ENCODE data around the gene PIGM.

Gene PIGM

GRCh38 chr1:160021376-160022074, 10.3 kb downstream of the PIGM start:
- Histone ChIP-seq H3K27me3 (ENCODE audit: insufficient read depth, poor library complexity, severe bottlenecking) (no peaks in the 10 kb centered on the region), H3K4me3 (replicated peaks; ENCODE audit: insufficient read depth, low read length) (no peak overlapping the region), H3K27ac (replicated peaks) (no peak overlapping the region)
- DNase-seq (ENCODE audit: low read depth in 1 of 2, low spot score in 1 of 2), result no peak
- no peak for TF ChIP-seq CTCF (IDR thresholded peaks at IDR 0.05; ENCODE audit: insufficient read depth, low read length)
- TF ChIP-seq SPI1 (IDR thresholded peaks at IDR 0.05; ENCODE audit: borderline replicate concordance, low read depth), result peak; percentile 31; the same call in 1 of the 2 replicates

GRCh38 chr1:160020196-160020595, 11.6 kb downstream of the PIGM start:
- no peak overlapping the region for H3K27ac ChIP-seq (replicated peaks)
- DNase-seq (ENCODE audit: low read depth in 1 of 2, low spot score in 1 of 2), result no peak
- H3K4me3 ChIP-seq (replicated peaks; ENCODE audit: insufficient read depth, low read length), result no peak overlapping the region
- H3K27me3 ChIP-seq (ENCODE audit: insufficient read depth, poor library complexity, severe bottlenecking), result no peaks in the 10 kb centered on the region
- TF ChIP-seq REST (IDR thresholded peaks at IDR 0.05; ENCODE audit: insufficient replicate concordance, low read depth) (no peak), POLR2AphosphoS5 (IDR thresholded peaks at IDR 0.05; ENCODE audit: low read depth) (no peak), GABPA (IDR thresholded peaks at IDR 0.05; ENCODE audit: low read depth) (no peak), CTCF (IDR thresholded peaks at IDR 0.05; ENCODE audit: insufficient read depth, low read length) (no peak), SPI1 (IDR thresholded peaks at IDR 0.05; ENCODE audit: borderline replicate concordance, low read depth) (no peak)

GRCh38 chr1:160018900-160019299, 12.9 kb downstream of the PIGM start:
- no peak for TF ChIP-seq GABPA (IDR thresholded peaks at IDR 0.05; ENCODE audit: low read depth)
- no peak for TF ChIP-seq SPI1 (IDR thresholded peaks at IDR 0.05; ENCODE audit: borderline replicate concordance, low read depth)
- no peak for TF ChIP-seq REST (IDR thresholded peaks at IDR 0.05; ENCODE audit: insufficient replicate concordance, low read depth)
- TF ChIP-seq CTCF (IDR thresholded peaks at IDR 0.05; ENCODE audit: insufficient read depth, low read length), result no peak
- no peak for TF ChIP-seq POLR2AphosphoS5 (IDR thresholded peaks at IDR 0.05; ENCODE audit: low read depth)
- Histone ChIP-seq H3K27me3 (ENCODE audit: insufficient read depth, poor library complexity, severe bottlenecking) (no peaks in the 10 kb centered on the region), H3K4me3 (replicated peaks; ENCODE audit: insufficient read depth, low read length) (no peak overlapping the region), H3K27ac (replicated peaks) (no peak overlapping the region)
- DNase-seq (ENCODE audit: low read depth in 1 of 2, low spot score in 1 of 2), result no peak

GRCh38 chr1:160018347-160018746, 13.4 kb downstream of the PIGM start:
- no peak for DNase-seq (ENCODE audit: low read depth in 1 of 2, low spot score in 1 of 2)
- TF ChIP-seq REST (IDR thresholded peaks at IDR 0.05; ENCODE audit: insufficient replicate concordance, low read depth) (no peak), GABPA (IDR thresholded peaks at IDR 0.05; ENCODE audit: low read depth) (no peak), CTCF (IDR thresholded peaks at IDR 0.05; ENCODE audit: insufficient read depth, low read length) (no peak), SPI1 (IDR thresholded peaks at IDR 0.05; ENCODE audit: borderline replicate concordance, low read depth) (no peak), POLR2AphosphoS5 (IDR thresholded peaks at IDR 0.05; ENCODE audit: low read depth) (no peak)

More at GRCh38 chr1:160018347-160018746, 13.4 kb downstream of the PIGM start:
- H3K27ac ChIP-seq (replicated peaks), result no peak overlapping the region
- H3K27me3 ChIP-seq (ENCODE audit: insufficient read depth, poor library complexity, severe bottlenecking), result no peaks in the 10 kb centered on the region
- no peak overlapping the region for H3K4me3 ChIP-seq (replicated peaks; ENCODE audit: insufficient read depth, low read length)
